ENCODE data around the gene HEMGN.
"Not testable (repeated sequence)": the region's sequence is repeated elsewhere in the genome, so short reads cannot be mapped to it uniquely, and the experiment has no call there.

Gene HEMGN, protein sequence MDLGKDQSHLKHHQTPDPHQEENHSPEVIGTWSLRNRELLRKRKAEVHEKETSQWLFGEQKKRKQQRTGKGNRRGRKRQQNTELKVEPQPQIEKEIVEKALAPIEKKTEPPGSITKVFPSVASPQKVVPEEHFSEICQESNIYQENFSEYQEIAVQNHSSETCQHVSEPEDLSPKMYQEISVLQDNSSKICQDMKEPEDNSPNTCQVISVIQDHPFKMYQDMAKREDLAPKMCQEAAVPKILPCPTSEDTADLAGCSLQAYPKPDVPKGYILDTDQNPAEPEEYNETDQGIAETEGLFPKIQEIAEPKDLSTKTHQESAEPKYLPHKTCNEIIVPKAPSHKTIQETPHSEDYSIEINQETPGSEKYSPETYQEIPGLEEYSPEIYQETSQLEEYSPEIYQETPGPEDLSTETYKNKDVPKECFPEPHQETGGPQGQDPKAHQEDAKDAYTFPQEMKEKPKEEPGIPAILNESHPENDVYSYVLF

DNA sequence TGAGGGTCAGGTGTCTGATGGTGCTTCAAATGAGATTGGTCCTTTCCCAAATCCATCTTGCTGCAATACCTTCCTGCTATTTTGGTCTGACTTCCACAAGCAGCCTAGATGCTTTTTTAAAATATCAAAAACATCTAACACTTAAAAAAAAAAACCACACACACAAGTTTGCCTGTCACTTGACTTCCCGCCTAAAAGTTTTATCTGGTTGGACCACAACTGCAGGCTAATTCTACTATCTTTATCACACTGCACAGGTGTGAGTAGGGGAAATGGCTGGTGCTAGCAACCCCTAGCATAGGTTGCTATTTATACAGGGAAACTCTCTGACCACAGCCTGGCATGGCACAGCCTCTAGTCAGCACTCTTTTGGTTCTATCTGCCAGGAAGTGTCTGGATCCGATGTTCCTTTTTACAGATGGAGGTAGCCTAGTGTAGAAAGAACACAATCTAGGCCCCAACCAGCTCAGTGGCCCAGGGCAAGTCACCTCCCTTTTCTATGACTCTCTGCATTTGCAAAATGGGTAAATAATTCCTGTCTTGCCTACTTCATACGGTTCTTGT is at the start of gene HEMGN:
TSS of gene HEMGN (minus strand) at position 92 of the 564 bp plus-strand sequence. CDS start at position 56, 36 bp downstream.
- no peak for DNase-seq (ENCODE audit: low read depth, low spot score)

DNA sequence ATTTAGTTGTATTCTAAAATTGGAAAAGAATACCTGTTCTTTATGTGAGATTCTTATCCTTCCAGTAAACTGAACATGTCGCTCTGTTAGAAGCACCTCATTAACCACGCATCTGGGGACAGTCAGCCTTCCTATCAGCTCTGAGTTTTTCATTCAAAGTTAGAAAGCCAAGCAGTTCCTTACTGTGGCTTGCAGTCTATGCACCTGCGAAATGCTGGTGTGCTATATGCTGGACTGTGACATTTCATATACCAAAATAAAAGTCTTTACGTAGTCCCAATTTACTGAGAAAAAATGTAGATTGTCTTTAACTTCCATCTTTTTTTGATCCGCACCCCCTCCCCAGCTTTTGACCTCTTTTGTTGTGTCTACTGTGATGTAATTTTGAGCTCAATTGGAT is 49.5 kb upstream of the HEMGN start:
- DNase-seq (ENCODE audit: low read depth, low spot score): no peak

DNA sequence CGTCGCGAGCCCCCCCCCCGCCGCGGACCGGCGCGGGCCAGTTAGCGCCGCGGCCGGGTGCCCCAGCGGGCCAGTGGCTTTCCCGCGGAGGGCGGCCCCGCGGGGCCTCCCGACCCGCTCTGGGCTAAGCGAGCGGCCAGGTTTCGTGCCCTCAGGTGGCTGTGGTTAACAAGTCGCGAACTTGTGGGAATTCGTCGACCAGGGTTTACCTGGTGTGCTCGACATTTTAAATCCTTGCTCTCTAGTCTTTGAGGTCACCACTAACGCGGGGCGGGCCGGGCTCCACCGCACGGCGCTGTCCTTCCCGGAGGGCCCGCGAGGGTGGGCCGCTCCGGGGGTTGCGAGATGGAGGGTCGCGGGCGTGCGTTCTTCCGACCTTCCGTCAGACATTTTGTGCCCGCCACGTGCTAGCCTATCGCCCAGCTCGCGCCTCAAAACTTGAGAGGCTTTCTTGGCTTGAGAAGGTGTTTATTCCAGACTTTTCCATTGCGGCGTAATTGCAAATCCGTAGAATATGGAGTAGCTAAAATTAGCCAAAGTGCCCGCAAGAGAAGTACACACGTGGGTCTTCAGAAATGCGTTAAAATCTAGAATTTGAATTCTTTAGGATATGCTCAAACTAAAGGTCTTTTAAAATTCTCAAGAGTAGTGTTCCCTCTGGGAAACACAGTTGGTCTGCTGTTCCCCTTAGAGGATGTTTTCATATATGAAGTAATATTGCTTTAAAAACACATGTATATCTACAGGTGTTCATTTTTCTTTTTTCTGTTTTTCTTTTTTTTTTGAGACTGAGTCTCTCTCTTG is 47.3 kb upstream of the HEMGN start:
- DNase-seq (ENCODE audit: low read depth, low spot score): peak; percentile 9

DNA sequence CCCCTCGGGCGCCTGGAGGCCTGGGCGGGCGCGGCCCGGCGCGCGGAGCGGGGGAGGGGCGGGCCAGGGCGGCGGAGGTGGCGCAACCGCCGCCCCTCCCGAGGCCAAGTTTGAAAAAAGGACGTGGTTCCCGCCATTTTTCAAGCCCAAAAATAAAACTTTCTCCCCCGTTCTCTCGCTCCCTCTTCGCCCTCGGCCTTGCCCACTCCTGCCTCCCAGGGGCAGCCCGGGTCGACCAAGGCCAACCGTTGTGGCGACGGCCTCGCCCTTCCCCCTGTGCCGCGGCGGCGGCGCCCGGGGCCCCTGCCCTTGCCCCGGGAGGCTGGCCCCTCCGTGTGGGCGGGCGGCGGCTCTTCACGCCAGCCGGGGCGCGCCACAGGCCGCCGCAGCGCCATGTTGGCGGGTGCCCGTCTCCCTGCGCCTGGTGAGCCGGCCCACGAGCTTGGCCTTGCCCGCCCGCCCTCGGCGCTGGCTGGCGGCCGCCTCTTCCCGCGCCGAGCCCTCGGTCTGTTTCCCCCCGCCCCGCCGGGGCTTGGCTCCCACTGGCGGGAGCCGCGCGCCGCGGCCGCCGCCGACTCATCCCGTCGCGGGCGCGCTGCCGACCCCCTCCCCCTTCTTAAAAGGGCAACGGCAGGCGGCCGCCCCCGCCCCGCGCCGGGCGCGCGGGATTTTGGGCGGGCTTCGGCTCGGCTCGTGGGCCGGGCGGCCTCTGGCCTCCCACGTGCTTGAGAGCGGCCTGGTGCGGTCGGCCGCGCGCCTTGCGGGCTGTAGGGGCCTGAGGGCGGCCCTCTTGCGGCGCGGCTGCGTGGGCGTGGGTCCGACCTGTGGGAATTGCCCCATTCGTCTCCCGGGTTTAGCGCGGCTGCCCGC is 46.5 kb upstream of the HEMGN start:
- DNase-seq (ENCODE audit: low read depth, low spot score): peak; percentile 53

DNA sequence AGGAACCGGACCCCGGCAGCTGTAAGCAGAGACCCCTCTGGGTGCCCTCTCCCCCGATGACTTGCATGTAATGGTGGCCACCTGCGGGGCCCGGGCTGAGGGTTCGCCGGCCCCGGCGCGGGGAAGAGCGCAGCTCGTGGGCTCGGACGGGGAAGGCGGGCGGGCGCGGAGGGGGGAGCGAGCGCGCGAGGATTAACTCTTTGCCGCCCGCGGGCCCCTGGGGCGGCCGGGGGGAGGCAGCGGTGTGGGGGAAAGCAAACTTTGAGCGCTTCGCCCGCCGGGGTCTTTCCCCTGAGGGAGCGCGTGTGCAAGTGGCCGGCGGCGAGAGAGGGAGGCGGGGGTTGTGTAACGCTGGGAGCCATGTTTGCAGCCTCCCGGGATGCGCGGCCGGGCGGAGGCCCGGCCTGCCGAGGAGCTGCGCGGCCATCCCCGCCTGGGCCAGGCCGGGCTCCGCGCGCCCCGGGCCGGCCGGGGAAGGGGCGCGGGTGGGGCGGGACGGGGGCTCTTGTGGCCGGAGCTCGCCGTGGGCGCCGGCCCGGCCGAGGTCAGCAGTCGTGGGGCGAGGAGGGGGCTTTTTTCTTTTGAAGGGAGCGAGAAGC is 45.7 kb upstream of the HEMGN start:
- peak; percentile 34 for DNase-seq (ENCODE audit: low read depth, low spot score)

DNA sequence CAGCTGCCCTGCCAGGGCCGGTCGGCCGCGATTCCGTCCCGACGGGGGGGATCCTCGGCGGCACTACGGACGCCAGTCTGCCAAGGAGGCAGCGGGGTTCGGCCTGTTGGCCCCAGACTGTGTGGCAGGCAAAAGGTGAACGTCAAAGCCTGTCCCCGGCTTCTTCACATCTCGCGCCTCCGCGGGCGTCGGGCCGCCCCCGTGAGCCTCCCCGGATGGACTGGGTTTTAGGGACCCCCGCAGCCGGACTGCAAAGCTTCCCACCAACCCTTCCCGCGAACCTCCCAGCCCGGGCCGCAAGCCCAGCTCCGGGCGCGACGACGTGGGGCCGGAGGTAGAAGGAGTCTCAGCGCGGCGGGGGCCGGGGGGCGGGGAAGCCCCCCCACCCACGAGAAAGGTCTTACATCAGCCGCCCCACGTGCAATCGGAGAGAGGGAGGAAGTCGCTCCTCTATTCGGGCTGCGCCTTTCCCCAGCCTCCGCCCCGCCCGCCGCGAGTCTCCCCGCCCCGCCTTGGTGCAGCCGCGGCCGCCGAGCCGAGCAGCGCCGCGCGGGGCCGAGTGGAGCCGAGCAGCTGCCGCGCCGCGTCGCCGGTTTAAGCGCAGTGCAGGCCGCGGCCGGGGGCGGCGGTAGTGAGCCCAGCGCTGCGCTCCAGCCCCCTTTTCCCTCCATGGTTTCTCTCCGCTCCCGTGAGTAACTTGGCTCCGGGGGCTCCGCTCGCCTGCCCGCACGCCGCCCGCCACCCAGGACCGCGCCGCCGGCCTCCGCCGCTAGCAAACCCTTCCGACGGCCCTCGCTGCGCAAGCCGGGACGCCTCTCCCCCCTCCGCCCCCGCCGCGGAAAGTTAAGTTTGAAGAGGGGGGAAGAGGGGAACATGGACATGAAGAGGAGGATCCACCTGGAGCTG is 45.0 kb upstream of the HEMGN start, which contains the start of gene ANP32B:
TSS of gene ANP32B (plus strand) at position 659 of the 906 bp plus-strand sequence. CDS start at position 874, 215 bp downstream.
- peak; percentile 86 for DNase-seq (ENCODE audit: low read depth, low spot score)

DNA sequence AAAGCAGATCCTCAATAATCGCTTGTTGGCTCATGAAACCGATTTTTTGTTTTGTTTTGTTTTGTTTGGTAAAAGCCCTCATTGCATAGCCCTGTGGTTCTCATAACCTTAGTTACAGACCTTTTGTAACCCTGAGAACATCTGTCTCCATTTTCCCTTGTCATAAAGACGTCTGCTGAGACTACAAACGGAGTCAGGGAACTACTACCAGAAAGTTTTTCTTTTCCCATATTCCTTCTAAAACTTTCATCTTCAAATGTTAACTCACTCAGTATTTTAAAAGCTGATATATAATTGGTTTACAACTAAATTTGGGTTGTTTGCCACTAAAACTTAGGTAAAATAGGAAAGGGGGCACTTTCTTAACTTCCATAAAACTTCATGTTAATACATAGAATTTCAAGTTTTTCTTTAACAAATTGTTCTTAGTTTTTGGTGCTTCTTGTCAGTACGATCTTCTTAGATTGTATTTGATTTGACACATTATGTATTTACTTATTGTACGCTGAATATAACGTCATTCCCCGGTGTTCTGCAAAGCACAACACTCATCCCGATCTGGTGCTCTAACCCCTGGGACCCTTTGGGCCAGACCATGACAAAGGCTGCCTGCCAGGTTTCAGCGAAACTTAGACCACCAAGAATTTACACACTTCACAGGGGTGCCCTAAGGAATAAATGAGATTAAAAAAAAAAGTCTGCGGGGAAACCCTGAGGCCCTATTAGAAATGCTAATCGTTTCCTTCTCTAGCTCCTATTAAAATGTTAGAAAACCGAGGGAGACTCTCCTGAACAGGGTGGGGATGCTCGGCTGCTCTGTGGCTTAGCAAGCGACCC is 44.1 kb upstream of the HEMGN start:
- no peak for DNase-seq (ENCODE audit: low read depth, low spot score)

DNA sequence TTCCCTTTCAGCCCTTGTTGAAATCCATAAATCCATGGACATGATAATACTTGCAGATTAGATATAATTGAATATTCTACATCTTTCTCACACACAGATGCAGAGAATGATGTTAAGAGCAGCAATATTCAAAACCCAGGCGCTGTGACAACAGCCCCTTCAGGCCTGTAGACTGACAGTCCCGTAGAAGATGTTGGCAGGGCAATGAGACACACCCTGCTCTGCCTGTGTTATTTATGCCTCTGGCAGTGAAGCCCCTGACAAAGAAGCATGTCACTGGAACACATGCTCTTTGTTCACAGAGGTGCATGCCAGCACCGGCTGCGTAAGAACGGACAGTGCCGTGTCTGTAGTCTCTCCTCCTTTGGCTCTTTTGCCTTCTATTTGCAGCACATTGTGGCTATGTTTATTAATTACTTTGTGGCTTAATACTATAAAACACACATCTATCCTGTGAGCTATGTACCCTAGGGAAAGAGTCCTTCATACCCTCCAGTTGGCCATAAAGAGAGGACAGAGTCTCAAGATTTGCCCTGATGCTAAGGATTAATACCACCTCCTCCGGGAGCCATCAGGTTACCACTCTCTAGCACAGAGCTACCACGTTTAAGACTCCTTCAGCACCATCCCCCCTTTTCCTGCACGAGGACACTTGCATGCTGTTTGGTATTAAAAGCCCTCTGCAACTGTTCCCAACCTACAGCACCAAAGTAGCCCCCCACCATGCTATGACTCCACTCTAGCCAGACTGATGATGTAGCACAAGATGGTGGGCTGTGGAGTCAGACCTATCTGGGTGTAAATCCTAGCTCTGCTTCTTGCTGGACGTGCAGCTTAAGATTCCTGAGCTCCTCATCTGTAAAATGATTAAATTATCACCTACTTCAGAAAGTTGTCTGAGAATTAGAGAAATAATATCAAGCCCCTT is 43.2 kb upstream of the HEMGN start:
- no peak for DNase-seq (ENCODE audit: low read depth, low spot score)

DNA sequence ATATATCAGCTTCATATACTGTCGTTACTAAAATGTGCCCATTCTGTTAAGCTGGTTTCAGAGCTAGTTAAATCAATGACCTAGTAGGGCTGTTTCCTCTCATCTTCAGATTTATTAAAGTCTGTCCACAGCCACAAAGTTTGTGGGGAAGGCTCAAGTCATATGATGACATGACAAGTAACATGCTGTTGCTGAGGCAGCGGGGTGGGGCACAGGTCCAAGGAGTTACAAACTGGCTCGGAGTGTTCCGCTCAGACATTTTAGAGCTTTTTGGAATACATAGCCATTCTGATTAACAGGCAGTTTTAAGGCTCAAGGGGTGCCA is 42.5 kb upstream of the HEMGN start:
- no peak for DNase-seq (ENCODE audit: low read depth, low spot score)

DNA sequence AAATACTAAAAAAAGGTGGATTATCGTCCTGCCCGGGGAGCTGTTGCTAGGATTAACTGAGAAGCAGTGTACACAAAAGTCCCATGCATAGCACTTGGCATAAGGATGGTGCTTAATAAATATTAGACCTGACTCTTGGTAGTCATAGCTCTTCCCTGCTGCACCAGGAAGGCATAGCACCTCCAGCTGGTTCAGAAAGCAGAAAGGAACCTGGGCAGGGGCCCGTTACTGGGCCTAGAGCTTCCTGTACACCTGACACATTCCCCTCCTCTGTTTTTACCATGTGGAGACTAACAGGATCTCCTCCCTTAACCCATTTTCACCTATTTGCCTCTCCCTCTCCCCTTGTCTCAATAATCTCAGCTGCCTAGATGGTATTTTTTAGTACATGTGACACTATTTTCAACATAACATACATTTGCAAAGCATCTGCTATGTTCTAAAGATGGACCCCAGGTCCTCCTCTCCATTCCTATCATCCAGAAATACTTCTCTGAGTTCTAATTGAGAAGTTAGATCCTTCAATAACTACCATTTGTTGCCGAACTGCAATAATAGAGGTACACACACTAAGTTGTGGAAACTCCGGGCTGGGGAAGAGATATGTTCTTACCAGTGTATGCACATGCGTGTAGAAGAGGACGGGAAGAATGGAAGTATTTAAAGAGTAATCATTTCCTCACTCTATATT is 42.0 kb upstream of the HEMGN start:
- no peak for DNase-seq (ENCODE audit: low read depth, low spot score)

DNA sequence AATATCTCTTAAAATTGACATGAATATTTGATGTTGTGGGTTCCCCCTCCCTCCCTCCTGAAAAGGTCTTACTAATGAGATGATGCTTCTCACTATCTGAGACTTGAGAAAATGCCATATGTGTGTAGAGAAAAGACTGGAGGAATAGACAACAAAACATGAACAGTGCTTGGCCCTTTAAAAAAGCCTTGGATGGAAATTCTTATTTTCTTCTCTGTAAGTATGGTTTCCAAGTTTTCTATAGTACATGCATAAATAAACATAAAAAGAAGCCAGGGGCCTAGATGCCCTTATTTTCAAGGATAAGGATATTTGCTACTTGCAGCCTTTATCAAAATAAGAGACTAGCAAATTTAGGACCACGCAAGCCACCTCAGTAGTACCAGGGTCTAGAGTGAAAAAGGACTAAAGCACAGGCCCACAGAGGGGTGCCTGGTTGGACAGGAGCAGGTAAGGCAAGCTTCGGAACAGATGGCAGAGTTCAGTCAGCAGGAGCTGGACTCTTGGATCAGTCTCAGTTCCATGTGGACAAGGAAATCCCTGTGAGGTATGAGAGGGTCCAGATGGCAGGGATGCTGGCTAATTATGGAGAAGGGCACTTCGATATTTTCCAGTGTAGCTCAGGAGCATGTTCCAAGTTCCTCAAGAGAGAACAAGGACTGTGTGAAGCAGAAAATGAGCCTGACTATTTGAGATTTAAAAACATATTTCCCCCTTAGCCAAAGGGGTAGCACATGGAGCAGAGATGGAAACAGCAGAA is 40.6 kb upstream of the HEMGN start:
- no peak for DNase-seq (ENCODE audit: low read depth, low spot score)

DNA sequence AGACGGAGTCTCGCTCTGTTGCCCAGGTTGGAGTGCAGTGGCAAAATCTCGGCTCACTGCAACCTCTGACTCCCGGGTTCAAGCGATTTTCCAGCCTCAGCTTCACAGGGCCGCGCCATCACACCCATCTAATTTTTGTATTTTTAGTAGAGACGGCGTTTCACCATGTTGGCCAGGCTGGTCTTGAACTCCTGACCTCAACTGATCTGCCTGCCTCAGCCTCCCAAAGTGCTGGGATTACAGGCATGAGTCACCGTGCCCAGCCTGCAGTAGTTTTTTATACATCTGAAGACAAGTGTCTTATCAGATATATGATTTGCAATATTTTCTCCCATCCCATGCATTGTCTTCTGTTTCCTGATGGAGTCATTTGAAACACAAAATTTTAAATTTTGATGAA is 38.7 kb upstream of the HEMGN start:
- not testable (repeated sequence) for DNase-seq (ENCODE audit: low read depth, low spot score)

DNA sequence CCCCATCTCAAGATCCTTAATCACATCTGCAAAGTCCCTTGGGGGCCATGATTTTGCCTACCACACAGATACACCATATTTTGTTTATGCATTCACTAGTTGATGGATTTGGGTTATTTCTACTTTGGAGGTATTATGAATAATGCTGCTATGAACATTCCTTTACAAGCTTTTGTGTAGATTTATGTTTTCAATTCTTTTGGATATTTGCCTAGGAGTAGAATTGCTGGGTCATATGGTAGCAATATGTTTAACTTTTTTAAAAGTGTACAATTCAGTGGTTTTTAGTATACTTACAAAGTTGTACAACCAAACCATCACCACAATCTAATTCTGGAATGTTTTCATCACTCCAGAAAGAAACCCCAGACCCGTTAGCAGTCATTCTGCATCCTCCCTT is 37.4 kb upstream of the HEMGN start:
- no peak for DNase-seq (ENCODE audit: low read depth, low spot score)

DNA sequence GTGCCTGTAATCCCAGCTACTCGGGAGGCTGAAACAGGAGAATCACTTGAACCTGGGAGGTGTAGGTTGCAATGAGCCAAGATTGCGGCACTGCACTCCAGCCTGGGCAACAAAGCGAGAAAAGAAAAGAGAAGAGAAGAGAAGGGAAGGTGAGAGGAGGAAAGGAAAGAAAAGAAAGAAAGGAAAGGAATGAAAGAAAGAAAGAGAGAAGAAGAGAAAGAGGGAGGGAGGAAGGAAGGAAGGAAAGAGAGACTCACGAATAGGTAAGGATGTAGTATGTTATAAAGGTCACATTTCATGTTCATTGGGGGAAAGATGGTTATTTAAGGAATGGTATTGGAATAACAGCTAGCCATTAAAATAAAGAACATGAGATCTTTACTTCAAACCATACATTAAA is 34.8 kb upstream of the HEMGN start:
- DNase-seq (ENCODE audit: low read depth, low spot score): no peak

DNA sequence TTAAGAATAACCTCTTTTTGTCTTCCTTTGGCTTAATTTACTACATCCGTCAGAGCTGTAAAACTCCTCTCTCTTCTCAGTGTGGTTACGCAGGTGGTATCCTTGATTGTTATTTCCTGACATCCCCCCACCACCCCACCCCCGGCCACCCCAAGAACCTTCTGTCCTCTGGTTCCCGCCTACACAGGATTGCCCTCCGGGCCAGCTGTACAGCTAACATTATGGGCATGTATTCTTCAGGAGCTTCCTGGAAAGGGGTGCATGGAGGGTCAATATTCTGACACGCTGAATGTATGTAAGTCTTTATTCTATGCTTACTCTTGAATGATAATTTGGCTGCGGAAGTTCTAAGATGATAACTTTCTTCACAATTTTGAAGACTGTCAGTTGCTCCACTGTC is 32.2 kb upstream of the HEMGN start:
- no peak for DNase-seq (ENCODE audit: low read depth, low spot score)

DNA sequence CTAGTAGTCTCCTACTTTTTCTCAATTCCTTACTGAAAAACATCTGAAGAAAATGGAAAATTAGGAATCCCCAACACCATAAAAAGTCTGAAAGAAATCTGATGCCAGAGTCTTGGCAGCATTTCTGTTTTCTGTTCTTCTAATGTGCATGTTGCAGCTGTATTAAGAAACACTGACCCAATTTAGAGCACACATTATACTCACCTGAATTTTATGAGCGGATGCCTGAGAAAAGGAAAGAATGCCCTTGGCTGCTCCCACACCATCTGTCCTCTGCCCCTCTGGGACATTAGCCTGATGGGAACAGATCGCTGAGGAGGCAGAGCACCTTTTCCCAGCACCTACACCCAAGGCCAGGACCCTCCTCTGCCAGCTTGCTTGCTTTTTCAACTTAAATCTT is 31.0 kb upstream of the HEMGN start:
- DNase-seq (ENCODE audit: low read depth, low spot score): no peak

DNA sequence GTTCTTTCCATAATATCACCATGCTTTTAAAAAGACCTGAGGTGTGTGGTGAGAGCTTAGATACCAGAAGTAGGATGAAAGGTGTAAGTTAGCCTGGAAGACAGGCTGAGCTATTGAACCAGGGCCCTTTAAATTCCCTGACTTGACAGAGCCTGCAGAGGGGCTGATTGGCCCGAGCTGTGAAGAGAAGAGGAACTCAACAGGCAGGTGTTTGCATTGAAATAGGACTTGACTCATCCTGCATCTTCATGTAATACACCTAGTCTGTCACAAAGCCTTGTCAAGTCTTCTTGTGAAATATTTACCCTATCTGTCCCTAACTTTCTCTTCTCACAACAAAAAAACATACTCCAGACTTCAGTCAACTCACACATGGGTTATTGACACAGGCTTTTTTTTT is 28.5 kb upstream of the HEMGN start:
- DNase-seq (ENCODE audit: low read depth, low spot score): no peak
